GM12892 (cell line): ENCODE data around the gene PSMB7.

Source experiments
- POLR2A ChIP-seq: IDR thresholded peaks from 2 replicates; pipeline ENCODE4 v1.6.1; 2011; ENCODE audit warnings: low read depth, low read length, control low read depth
- TAF1 ChIP-seq: IDR thresholded peaks from 2 replicates; pipeline ENCODE4 v1.6.1; 2011; ENCODE audit warnings: low read depth, mild to moderate bottlenecking, control low read depth, low read length, borderline replicate concordance

DNA sequence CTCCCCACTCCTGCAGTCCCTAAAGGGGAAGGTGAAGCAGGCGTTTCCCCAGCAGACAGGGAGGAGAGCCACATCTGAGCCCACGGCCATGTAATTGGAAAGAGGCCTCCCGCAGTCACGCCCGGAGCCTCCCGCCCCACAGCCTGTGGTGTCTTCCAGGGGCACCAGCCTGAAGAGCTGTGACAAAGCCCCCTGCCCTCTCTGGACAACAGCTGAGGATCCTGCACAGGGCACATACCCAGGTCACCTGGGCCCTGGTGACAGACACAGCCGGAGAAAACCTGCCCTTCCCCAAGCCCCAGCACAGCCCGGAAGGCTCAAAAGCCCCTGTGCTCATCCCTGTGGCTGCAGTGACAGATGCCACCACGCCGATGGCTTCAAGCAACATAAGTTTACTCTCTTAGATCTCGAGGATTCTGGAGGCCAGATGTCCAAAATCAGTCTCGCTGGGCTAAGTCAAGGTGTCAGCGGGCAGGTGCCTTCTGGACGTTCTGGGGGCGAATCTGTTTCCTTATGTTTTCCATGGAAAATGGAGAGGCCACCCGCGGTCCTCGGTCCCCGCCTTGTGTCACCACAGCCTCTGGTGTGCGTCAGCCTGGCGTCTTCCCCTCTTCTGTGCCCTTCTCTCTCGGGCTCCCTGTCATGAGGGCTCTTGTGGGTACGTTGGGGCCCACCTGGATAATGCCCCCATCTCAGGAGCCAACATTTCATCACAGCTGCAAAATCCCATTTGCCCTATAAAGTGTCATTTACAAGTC is 71.5 kb downstream of the PSMB7 start:
- no peak for TF ChIP-seq POLR2A
- no peak for TF ChIP-seq TAF1
